GM21390 (cell line): ENCODE data around the gene PDZD7.
"Not testable (repeated sequence)": the region's sequence is repeated elsewhere in the genome, so short reads cannot be mapped to it uniquely, and the experiment has no call there.

Source experiments
- ATAC-seq: cut with Tn5 transposase; IDR thresholded peaks from one replicate; pipeline ENCODE4 v1.9.1; 2021; ENCODE audit not compliant: unreplicated experiment

Gene PDZD7

DNA sequence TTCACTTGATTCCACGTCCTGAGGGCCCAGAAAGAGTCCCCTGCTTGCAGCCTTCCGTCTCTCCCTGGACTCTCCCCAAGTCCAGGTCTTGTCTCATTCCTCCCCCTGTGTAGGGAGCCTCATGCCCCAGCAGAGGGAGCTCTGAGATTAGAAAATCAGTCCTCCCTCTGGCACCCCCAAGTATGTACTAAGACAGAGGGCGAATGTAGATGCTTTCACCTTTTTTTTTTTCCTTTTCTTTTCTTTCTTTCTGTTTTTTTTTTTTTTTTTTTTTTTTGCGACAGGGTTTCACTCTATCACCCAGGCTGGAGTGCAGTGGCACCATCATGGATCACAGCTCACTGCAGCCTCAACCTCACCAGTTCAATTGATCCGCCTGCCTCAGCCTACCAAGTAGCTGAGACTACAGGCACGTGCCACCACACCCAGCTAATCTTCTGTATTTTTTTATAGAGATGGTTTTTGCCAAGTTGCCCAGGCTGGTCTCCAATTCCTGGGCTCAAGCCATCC, 10.4 kb upstream of the PDZD7 start:
- peak; percentile 59 for ATAC-seq

DNA sequence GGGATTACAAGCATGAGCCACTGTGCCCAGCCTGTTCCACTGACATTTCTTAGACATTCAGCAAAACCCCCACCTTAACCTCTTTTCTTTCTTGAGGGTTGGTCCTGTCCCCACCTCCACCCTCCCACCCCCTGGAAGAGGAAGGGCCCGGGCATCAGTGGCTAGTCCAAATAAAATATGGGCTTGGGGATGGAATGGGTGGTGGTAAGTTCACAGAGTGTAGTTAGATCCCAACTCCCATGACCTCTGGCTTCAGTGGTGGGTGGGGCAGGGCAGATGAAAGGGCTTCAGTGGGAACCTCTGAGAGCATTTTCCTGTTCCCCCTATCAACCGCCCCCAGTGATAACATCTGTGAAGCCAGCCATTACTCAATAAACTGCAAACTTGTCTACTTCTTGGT, 9.9 kb upstream of the PDZD7 start:
- ATAC-seq: no peak

DNA sequence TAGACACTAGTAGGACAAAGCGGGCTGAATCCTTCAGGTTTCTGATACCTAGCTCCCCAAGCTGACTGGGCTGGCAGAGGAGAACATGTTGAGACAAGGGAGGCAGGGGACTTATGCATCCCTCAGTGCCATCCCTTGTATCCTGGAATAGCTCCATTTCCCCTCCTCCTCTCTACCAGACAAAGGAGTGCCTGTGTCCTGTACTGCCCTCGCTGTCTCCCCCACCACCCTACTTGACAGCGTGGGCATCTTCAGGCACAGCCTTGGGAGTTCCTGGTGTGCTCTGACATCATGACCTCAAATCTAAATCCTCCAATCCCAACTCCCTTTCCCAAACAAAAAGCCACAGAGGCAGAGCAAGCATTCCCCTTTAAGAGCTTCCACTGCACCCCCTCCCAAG, 9.1 kb upstream of the PDZD7 start:
- ATAC-seq: no peak

GRCh38 chr10:101038484-101038883, 7.6 kb upstream of the PDZD7 start:
- ATAC-seq: no peak

DNA sequence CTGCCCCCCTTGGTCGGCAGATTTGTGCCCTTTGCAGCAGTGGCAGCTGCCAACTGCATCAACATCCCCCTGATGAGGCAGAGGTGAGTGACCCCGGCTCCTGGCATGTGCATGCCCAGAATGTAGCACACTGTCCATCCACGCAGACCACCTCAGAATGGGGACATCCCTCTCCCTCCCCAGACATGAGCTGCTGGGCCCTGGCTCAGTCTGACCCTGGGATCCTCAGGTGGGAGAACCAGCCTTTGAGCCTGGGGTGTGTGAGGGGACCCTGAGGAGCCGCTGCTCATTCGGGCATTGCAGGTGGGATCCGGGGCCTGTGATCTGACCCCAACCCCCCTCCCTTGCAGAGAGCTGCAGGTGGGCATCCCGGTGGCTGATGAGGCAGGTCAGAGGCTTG, 5.8 kb upstream of the PDZD7 start:
- no peak for ATAC-seq

GRCh38 chr10:101035916-101036702, 5.2 kb upstream of the PDZD7 start:
- ATAC-seq: no peak

DNA sequence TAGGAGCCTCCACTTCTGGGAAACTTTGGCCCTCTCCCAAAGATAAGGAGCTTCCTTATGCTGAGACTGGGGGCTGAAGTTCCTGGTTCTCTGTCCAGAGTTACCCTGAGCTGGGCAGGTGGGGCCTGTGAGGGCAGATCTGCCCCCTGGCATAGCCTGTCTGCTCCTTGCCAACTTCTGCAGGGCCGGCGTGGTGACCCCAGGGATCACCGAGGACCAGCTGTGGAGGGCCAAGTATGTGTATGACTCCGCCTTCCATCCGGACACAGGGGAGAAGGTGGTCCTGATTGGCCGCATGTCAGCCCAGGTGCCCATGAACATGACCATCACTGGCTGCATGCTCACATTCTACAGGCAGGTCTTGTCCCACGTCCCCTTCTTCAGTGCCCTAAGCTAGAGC, 4.4 kb upstream of the PDZD7 start:
- ATAC-seq: no peak

DNA sequence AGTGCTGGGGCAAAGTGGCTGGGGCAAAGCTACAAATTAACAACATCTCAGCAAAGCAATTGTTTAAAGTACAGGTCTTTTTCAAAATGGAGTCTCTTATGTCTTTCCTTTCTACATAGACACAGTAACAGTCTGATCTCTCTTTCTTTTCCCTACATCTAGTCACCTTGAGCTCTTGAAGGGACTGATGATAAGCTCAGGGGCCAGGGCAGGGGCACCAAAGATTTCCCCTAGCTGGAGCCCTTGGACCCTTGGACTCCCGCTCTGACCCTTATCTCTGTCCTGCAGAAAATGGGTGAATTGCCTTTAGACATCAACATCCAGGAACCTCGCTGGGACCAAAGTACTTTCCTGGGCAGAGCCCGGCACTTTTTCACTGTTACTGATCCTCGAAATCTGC, 3.5 kb upstream of the PDZD7 start:
- ATAC-seq: not testable (repeated sequence)

DNA sequence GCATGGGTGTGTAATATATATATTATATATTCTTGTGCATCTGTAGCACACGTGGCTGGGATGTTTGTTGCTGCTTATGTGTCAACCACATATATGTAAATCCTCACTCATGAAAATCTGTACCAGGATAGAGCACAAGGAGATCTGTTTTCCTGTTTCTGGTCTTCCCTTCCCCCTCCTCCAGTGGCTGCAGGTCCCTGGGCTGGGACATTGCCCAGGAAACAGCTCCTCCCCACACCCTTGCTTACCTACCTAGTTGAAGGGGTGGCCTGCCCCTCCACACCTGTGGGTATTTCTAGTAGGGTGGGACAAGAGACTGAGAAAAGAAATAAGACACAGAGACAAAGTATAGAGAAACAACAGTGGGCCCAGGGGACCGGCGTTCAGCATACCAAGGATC, 2.3 kb upstream of the PDZD7 start:
- ATAC-seq: no peak

GRCh38 chr10:101032637-101033224, 1.8 kb upstream of the PDZD7 start:
- no peak for ATAC-seq

DNA sequence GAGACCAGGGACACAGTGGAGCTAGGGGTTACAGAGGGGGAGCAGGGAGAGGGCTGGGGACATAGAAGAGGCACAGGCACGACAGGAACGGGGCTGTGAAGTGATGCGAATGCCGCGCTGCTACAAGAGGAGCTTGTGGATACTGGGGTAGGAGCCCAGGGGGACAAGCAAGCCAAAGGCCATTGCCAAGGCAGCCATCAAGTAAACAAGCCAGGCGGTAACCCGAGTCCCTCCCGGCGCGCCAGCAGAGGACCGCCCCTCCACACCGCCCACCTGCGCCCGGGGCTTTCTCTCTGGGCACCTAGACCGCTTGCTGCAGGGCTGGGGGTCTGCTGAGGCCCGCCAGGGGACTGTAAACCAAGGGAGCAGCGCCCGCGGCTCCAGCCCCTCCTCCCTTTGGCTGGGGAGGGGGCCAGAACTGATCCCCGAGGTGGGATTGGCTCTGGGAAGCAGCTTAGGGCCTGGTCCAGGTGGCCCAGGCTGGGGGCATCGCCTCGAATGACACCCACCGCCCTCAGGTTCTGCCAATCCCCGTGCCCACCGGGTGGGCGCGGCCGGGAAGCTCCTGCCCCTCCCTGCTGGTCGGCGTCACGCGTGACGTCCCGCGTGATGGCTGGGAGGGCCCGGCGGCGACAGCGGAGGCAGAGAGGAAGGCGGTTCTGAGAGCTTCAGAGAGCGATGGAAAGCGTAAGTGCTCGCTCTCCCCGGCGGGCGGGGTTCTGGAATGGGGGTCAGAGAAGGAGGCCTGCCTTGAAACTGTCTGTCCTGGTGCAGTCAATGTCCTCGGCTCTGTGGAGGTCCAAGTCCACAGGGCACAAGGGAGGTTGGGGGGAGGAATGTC, 1.1 kb upstream of the PDZD7 start:
- ATAC-seq: no peak

DNA sequence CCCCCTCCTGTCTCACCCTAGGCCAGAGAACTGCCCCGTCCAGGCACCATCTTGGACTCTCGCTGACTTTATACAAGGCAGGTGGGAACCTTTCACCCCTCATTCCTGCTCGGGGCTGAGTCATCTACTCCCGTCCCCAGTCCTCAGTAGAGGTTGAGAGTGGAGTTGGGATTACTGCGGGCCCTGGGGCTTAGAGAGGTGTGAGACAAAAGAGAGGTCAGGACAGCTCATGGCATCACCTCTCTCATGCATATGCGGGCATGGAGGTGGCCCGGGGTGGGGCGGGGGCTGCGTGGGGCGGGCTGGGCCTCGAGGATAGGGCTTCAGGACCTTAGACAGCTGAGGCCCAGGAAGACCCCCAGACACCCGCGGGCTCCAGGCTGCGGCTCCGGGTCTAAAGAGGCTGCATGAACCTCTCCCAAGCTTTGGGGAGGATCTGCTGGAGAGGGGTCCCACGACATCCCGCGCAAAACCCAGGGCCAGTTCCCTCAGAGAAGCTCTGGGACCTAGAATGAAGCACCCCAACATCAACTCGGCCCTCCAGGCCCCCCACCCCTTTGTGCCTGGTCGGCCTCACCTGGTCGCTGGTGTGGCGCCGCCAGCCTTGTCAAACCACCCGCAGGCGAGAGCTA, 317 bp downstream of the PDZD7 start:
- no peak for ATAC-seq

DNA sequence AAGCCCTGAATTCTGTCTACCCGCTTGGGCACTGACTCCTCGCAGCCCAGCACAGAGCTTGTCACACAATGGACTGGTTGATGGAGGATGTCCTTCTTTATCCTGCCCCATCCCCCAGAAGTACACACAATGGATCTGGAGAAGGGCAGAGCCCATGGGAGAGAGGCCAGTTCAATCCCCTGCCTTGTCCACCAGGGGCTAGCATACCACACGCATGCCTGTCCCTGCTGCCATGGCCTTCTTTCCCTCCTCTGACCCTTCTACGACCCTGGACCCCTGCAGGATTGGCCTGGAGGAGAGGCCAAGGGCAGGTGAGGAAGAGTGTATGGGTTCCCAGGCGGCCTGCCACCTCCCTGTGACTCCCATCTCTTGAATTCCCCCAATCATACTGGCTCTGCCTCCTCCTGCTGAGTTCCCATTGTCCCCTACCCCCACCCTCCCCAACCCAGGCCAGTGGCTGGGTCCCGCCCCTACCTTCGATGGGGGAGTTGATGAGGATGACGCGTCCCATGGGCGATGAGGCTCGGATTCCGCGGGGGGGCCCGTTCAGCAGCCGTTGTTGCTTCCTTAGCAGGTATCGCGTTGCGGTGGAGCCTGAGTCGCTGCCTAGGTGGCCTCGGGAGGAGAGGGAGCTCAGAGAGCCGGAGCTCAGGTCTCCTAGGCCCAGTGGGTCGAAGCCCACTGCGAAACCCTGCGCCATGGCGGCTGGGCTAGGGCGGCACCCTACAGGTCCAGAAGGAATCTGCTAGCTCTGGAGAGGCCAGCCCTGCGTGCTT, 1.2 kb downstream of the PDZD7 start:
- no peak for ATAC-seq

DNA sequence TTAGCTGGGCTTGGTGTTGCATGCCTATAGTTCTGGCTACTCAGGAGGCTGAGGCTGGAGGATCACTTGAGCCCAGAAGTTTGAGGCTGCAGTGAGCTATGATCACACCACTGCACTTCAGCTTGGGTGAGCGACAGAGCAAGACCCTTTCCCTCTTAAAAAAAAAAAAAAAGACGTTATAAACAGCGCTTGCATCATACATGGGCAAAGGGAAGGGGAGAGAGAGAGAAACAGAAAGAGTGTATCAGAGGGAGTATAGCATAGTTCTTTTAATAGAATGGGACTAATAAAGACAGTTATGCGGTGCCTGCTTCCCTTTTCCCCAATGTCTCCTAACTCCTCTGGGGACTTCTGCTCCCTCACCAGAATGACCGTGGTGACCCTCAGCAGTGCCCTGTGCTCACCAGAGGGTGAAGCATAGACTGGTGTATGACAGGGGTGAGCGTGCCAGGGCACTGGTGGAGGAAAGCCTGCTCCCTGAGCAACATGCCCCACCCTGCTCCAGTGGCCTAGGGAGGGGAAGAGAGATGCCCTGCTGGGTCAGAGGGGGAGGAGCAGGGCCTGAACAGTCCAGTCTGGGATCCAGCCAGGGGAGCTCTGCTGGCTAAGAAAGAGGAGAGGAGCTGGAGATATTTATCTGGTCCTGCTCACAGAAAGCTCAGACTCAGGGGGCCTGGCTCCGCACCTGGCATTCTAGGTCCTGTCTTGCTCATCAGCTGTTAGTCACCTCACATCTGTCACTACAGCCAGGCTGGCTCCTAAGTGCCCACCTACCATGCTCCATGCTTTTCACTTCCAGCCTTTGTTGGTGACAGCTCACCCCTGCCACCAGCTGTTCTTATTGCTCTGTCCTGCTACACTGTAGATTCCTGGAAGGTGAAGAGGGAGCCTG, 2.2 kb downstream of the PDZD7 start:
- no peak for ATAC-seq

DNA sequence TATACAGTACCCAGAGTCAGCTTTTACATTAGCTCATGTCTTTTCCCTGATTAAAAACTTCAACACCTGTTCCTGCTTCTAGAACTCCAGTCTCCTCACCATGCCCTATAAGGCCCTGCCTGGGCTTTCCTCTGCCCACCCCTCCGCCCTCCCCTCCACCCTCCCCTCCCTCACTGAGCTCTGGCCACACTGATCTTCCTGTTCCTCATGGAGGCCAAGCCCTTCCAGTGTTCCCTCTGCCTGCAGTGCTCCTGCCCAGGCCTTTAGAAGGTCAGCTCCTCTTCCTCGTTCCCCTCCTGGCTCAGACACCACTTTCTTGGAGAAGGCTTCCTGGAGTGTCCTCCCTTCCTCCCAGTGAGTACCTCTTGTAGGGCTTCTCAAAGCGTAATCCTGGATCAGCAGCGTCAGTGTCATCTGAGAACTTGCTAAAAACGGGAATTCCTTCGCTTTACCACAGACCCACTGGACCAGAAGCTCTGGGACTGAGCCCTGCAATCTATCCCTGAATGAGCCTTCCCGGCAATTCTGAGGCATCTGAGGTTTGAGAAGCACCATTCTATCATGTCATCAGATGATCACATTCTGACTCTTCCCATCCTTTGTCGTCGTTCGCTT, 3.7 kb downstream of the PDZD7 start:
- ATAC-seq: no peak

GRCh38 chr10:101022967-101023705, 7.8 kb downstream of the PDZD7 start:
- ATAC-seq: no peak

DNA sequence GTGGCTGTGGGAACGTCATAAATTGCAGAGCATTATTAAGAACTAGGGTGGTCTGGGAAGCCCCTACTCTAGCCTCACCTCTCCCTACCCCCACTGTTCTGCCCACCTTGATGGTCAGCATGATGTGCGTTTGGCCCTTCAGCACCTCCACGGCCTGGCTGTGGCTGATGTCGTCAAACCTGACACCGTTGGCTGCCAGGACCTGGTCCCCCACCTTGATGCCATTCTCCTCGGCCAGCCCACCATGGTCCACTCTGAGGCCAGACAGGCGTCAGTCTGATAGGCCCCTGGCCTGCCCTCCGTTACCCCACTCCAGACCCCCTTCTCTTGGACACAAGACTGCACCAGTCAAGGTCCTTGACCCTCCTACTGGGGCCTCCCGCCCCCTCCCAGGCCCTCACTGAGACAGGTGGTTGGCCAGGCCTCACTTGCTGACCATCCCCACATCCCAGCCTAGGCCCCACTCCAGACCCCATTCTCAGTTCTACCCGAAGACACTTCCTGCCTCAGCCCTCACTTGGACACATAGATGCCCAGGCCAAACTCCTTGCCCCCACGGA, 9.2 kb downstream of the PDZD7 start:
- ATAC-seq: no peak

DNA sequence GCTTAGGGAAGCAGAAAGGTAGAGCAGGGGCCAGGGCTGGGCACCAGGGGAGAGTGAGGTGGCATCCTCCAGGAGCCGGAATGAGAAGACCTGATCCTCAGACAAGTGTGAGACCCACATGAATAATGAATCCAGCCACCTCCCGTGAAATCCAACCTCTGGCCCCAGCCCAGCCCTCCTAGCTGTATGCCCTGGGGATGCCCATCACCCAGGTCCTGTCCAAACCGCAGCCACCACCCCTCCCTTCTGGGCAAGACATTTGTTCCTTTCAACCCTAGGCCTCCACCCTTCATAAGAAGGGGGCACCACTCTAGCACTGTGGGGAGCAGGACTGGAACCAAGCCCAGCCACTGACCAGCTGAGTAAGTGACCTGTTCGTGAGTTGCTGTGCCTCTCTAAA, 9.7 kb downstream of the PDZD7 start:
- no peak for ATAC-seq
